ENCODE results near the gene KIRREL2. TPM values are rescaled to one million over a fixed set of nuclear protein-coding genes. Genes with fewer than 3 reads are reported as not detected.
A peak's percentile ranks its signal among the peaks of the same experiment; 100 is the strongest.

The KIRREL2 gene
- total and polyA plus RNA-seq, 3 donors from 2014 or later: 0.56 to 0.87 (median 0.84) TPM

DNA sequence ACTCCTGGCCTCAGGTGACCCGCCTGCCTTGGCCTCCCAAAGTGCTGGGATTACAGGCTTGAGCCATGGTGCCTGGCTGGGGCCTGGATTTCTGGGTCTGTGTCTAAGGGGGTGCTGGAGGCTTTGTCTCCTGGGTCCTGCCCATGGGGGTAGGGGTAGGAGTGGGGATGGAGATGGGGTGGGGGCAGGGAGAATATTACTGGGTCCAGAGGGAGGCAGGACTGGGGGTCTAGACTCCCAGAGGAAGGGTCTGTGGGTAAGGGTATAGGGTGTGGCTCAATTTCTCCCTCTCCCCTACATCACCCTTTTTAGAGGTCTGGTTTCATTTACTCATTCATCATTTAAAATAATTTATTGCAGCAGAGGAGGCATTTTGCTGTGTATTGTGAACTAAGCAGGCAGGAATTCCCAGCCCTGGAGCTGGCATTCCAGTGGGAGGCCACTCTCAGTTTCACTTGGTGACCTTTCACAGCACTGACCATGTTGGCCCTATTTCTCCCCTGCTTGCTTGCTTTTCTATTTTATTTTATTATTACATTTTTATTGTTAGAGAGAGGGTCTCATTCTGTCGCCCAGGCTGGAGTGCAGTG, 44.4 kb downstream of the KIRREL2 start:
- TF ChIP-seq, protein P1, sequence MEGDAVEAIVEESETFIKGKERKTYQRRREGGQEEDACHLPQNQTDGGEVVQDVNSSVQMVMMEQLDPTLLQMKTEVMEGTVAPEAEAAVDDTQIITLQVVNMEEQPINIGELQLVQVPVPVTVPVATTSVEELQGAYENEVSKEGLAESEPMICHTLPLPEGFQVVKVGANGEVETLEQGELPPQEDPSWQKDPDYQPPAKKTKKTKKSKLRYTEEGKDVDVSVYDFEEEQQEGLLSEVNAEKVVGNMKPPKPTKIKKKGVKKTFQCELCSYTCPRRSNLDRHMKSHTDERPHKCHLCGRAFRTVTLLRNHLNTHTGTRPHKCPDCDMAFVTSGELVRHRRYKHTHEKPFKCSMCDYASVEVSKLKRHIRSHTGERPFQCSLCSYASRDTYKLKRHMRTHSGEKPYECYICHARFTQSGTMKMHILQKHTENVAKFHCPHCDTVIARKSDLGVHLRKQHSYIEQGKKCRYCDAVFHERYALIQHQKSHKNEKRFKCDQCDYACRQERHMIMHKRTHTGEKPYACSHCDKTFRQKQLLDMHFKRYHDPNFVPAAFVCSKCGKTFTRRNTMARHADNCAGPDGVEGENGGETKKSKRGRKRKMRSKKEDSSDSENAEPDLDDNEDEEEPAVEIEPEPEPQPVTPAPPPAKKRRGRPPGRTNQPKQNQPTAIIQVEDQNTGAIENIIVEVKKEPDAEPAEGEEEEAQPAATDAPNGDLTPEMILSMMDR (IDR thresholded peaks at IDR 0.05): no peak
- TF ChIP-seq POLR2A (IDR thresholded peaks at IDR 0.05): no peak
- Histone ChIP-seq H3K9me3 (no peaks in the 10 kb centered on the region), H3K27ac (peak overlapping the region in 1 of 2 donors; percentile 12), H3K36me3 (ENCODE audit: low read depth, missing control alignments) (no peaks in the 10 kb centered on the region), H3K4me1 (peaks cover 7% of the 10 kb centered on the region), H3K4me3 (no peak overlapping the region), H3K27me3 (no peaks in the 10 kb centered on the region)
- no peak for DNase-seq
- intact Hi-C loops (cut with DNase I; ENCODE audit: low total_unique reads): no loop called here
- WGBS, 2 donors: 66 to 81% methylated on average over 2 of the region's 2 CpGs

DNA sequence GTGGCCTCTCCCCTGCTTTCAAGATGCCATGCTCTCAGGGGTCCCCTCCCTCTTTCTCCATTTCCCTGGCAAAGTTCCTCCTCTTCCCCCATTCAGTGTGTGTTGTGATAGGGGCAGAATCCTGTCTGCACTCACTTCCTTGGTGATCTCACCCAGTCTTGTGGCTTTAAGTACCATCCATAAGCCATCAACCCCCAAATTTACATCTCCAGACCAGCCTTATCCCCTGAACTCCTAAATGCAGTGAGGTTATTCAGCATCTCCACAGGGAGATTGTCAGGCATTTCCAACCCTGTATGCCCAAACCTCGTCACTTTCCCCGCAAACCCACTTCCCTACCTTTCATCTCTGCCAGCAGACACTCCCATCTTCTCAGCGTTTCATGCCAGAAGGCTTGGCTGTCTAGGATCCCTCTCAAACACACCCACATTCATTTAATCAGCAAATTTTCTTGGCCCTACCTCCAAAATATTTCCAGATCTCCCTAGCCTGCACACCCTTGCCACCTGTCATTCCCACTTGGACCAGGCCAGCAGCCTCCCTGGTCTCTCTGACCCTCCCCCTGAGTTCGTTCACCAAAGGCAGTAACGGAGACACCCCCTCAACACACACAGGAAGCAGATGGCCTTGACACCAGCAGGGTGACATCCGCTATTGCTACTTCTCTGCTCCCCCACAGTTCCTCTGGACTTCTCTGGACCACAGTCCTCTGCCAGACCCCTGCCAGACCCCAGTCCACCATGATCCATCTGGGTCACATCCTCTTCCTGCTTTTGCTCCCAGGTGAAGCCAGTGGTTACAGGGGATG, 45.3 kb downstream of the KIRREL2 start, which contains the start of gene HCST:
HCST (plus strand) TSS at position 676 of the 808 bp plus-strand sequence; CDS start at position 741, 65 bp downstream.
- H3K36me3 ChIP-seq (ENCODE audit: low read depth, missing control alignments): no peaks in the 10 kb centered on the region
- H3K4me3 ChIP-seq: no peak within 1 kb of the TSS
- no peaks in the 10 kb centered on the region for H3K27me3 ChIP-seq
- no peak for DNase-seq
- TF ChIP-seq, protein P1 (IDR thresholded peaks at IDR 0.05): no peak
- TF ChIP-seq POLR2A (IDR thresholded peaks at IDR 0.05): no peak
- intact Hi-C loops (cut with DNase I; ENCODE audit: low total_unique reads): no loop called here
- no peaks in the 10 kb centered on the region for H3K9me3 ChIP-seq
- H3K4me1 ChIP-seq: peaks cover 7% of the 10 kb centered on the region
- 37 to 40% methylated on average over 6 of the region's 6 CpGs for WGBS, 2 donors
- H3K27ac ChIP-seq: peak within 1 kb of the TSS in 1 of 2 donors; percentile 15

DNA sequence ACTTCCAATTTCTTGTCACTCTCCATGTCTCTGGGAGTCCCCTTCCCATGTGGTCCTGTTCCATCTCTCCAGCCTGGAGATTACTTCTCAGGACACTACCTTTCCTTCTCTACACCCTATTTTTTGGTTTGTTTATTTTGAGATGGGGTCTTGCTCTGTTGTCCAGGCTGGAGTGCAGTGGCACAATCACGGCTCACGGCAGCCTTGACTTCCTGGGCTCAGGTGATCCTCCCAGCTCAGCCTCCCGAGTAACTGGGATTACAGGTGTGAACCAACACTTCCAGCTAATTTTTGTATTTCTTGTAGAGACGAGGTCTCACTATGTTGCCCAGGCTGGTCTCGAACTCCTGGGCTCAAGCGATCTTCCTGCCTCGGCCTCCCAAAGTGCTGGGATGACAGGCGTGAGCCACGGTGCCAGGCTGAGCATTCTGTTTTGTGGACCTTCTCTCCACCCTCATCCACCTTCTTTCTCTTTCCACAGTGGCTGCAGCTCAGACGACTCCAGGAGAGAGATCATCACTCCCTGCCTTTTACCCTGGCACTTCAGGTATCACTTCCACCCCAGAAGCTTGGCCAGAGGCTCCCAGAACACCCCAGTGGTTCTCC, 46.3 kb downstream of the KIRREL2 start:
- DNase-seq: no peak
- no peaks in the 10 kb centered on the region for H3K9me3 ChIP-seq
- no peak overlapping the region for H3K4me3 ChIP-seq
- TF ChIP-seq, protein P1 (IDR thresholded peaks at IDR 0.05): no peak
- H3K27me3 ChIP-seq: no peaks in the 10 kb centered on the region
- peaks cover 7% of the 10 kb centered on the region for H3K4me1 ChIP-seq
- intact Hi-C loops (cut with DNase I; ENCODE audit: low total_unique reads): no loop called here
- 67 to 79% methylated on average over 10 of the region's 10 CpGs for WGBS, 2 donors
- H3K27ac ChIP-seq: peak overlapping the region in 1 of 2 donors; percentile 15
- no peaks in the 10 kb centered on the region for H3K36me3 ChIP-seq (ENCODE audit: low read depth, missing control alignments)

DNA sequence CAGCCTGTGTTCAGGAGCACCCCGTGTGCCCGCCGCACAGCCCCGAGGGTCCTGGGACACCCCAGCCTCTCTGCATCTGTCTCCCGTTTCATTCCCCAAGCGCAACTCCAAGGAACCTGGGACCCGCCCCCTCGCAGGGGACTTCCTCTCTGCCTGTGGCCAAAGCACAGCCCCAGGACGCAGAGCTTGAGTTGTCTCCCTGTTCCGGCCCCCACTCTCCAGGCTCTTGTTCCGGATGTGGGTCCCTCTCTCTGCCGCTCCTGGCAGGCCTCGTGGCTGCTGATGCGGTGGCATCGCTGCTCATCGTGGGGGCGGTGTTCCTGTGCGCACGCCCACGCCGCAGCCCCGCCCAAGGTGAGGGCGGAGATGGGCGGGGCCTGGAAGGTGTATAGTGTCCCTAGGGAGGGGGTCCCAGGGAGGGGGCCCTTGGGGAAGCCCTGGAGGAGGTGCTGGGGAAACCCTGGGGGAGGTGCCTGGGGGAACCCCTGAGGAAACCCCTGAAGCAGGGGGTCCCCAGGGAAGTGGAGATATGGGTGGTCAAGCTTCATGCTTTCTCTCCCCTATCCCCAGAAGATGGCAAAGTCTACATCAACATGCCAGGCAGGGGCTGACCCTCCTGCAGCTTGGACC, 47.0 kb downstream of the KIRREL2 start:
- intact Hi-C loops (cut with DNase I; ENCODE audit: low total_unique reads): no loop called here
- peak; percentile 75 for DNase-seq
- peak overlapping the region in 1 of 2 donors; percentile 18 for H3K4me3 ChIP-seq
- no peaks in the 10 kb centered on the region for H3K4me1 ChIP-seq
- 0 to 3% methylated on average over 5 to 24 of the region's 24 CpGs for WGBS, 2 donors
- TF ChIP-seq, protein P1 (IDR thresholded peaks at IDR 0.05): no peak
- TF ChIP-seq POLR2A (IDR thresholded peaks at IDR 0.05): no peak
- peak overlapping the region in 1 of 2 donors; percentile 15 for H3K27ac ChIP-seq
- no peaks in the 10 kb centered on the region for H3K36me3 ChIP-seq (ENCODE audit: low read depth, missing control alignments)
- no peaks in the 10 kb centered on the region for H3K9me3 ChIP-seq
- no peaks in the 10 kb centered on the region for H3K27me3 ChIP-seq

Data from testis (tissue), 3 donors.